NCI-H1417 treated with DMSO at 0.1 percent for 48 hours (cell line): ENCODE results near the gene CD72.
A peak's percentile ranks its signal among the peaks of the same experiment; 100 is the strongest.
"Not testable (repeated sequence)": the region's sequence is repeated elsewhere in the genome, so short reads cannot be mapped to it uniquely, and the experiment has no call there.

Source experiments
- DNase-seq: peaks from one replicate; lab custom pipeline; 2025; lab: John Stamatoyannopoulos, UW

Gene CD72

GRCh38 chr9:35649431-35650340 lies 31.5 kb upstream of the CD72 start:
- no peak for DNase-seq

- DNase-seq, result peak; percentile 6
Measured at GRCh38 chr9:35646533-35647265, 28.5 kb upstream of the CD72 start.

GRCh38 chr9:35646153-35646532 lies 27.9 kb upstream of the CD72 start:
- peak; percentile 11 for DNase-seq

- not testable (repeated sequence) for DNase-seq
Measured at GRCh38 chr9:35645736-35646135, 27.5 kb upstream of the CD72 start.

- DNase-seq, result no peak
Measured at GRCh38 chr9:35643046-35643445, 24.8 kb upstream of the CD72 start.

DNA sequence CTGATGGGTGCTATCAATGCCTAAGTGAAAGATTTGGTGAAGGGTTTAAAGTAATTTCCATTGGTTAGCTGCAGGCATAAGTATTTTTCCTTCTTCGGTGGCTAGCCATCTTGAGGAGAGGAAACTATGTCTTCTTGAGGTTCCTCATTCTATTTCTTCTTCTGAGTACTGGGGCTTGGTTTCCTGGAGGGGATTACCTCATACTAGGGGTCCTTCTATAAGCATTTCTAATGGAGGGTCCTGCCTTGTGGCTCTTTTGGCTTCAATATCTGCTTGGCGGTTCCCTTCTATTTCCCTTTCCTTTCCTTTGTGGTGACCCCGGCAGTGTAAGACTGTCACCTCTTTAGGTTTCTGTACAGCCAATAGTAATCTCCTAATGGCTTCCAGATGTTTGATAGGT lies 23.3 kb upstream of the CD72 start:
- not testable (repeated sequence) for DNase-seq

DNA sequence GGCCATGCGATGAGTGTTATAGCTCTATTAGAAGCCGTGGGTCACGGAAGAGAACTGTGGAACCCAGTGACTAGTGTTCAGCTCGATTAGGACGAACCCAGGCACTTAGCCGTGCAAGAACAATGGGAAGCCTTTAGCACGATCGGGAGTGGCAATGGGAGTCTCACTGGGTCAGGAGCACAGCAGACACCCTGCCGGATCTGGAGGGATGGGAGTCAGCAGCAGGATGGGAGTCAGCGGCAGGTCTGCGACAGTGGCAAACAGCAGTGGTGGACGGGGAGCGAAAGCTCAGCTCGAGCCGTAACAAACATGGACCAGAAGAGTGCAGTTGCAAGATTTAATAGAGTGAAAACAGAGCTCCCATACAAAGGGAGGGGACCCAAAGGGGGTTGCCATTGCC lies 22.2 kb upstream of the CD72 start:
- not testable (repeated sequence) for DNase-seq

- no peak for DNase-seq
Measured at GRCh38 chr9:35639631-35640030, 21.4 kb upstream of the CD72 start.

DNA sequence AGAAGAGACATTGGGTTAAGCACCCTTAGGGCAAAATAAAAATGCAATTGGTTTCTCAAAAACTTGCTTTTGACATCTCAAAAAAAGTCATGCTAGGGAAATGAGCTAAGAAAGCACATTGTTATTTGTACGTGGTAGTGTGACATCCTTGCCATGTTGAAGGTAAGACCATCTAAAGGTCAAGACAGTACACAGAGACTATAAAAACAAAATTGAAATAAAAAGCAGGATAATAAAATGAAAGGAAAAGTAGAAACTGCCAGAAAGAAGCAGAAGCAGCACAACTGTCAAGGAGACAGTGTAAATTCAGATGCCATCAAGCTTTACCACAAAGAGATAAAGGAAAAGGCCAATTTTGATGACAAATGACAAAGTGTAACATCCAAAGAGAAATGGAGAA lies 21.0 kb upstream of the CD72 start:
- DNase-seq, result not testable (repeated sequence)

DNA sequence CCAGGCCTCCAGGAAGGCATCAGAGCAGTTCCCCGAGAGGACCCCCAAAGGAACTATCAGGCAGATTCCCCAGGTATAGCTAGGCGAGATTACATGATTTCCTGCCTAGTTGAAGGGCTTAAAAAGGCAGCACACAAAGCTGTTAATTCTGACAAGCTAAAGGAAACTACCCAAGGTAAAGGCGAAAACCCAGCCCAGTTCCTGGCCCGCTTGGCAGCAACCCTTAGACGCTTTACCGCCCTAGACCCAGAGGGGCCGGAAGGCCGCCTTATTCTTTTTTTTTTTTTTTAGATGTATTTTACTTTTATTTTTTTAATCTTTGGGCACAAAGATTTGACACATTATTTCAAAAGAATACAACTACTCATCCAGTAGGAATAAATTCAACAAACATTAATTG lies 20.5 kb upstream of the CD72 start:
- DNase-seq, result not testable (repeated sequence)

GRCh38 chr9:35637427-35637955 lies 19.3 kb upstream of the CD72 start:
- DNase-seq, result not testable (repeated sequence)

- not testable (repeated sequence) for DNase-seq
Measured at GRCh38 chr9:35636877-35637246, 18.6 kb upstream of the CD72 start.

DNA sequence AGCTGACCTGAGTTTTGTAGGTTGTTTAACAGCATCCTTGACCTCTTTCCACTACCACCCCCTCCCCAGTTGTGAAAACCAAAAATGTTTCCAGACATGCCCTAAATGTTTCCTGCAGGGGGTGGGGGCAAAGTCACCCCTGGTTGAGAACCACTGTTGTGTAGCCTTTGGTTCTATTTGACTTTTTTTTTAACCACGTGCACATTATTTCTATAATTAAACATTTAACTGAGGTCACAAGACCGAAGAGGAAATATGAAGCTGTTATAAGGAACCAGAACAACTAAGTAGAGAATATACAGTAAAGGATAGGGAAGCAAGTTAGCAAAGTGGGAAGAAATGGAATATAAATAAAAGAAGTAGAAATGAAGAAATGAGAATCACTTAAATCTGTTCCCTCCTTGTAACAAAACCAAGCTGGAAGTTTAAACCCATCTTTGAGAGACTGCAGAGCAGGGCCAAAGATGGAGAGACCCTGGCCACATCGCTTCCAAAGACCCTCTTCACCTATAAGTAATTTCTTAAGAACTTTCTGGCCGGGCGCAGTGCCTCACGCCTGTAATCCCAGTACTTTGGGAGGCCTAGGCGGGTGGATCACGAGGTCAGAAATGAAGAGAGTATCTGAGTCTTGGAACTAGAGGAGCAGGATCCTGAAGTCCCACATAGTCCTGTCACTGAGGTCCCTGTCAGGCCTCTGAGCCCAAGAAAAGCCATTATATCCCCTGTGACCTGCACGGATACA lies 18.1 kb upstream of the CD72 start:
- no peak for DNase-seq

DNA sequence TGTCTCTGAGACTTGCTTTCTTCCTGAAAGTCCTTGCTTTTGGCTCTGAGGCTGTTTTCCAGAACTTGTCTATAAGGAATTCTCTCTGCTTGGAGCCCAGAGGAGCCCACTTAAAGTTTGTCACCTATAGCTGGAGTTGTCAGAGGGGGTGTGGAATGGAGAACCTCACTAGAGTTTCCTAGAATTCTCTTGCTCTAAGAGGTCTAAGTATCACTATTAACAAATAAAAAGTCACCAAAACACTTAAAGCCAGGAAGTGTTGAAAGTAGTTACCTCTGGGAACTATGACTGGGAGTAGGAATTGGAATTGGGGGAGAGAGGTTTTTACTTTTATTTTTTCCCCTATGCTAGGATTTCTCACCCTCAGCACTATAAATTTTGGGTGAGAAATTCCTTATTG lies 17.5 kb upstream of the CD72 start:
- no peak for DNase-seq

- DNase-seq, result no peak
Measured at GRCh38 chr9:35629597-35629996, 11.4 kb upstream of the CD72 start.

DNA sequence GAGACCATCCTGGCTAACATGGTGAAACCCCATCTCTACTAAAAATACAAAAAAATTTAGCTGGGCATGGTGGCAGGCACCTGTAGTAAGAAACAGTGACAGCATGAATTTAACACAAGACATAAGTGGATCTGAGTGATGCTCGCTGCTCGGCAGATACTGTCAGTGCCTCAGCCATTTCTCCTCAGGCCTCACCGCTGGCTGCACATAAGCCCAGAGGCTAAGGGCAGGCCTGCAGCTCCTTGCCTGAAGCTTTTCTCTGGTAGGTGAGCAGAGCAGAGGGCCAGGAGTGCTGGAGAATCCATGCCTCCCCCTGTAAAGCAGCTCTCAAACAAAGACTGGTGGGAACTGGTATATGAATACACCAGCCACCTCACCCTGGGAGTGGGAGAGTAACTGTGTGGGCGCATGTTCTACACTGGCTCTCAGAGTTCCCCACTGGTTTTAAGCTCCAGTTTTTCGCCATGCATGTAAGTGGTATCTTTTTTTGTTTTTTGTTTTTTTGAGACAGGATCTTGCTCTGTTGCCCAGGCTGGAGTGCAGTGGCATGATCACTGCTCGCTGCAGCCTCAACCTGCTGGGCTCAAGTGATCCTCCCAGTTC lies 10.3 kb upstream of the CD72 start:
- DNase-seq, result no peak

GRCh38 chr9:35627575-35627974 lies 9.4 kb upstream of the CD72 start:
- DNase-seq, result no peak

DNA sequence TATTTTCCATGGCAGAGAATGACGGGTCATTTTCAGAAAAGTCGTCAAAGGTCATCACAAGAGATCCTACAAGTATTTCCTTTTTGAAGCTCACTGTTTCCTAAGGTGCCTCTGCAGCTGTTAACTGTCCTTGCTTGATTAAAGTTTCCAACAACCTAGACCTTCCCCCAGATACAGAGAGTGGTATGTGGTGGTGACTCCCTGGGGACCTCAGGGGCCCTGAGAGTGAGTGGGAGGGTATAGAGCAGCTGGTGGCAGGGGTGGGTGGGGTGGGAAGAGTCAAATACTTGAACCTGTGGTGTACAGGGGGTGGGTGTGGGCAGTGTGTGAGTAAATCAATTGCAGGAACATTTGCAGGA lies 1.6 kb upstream of the CD72 start:
- DNase-seq, result no peak

DNA sequence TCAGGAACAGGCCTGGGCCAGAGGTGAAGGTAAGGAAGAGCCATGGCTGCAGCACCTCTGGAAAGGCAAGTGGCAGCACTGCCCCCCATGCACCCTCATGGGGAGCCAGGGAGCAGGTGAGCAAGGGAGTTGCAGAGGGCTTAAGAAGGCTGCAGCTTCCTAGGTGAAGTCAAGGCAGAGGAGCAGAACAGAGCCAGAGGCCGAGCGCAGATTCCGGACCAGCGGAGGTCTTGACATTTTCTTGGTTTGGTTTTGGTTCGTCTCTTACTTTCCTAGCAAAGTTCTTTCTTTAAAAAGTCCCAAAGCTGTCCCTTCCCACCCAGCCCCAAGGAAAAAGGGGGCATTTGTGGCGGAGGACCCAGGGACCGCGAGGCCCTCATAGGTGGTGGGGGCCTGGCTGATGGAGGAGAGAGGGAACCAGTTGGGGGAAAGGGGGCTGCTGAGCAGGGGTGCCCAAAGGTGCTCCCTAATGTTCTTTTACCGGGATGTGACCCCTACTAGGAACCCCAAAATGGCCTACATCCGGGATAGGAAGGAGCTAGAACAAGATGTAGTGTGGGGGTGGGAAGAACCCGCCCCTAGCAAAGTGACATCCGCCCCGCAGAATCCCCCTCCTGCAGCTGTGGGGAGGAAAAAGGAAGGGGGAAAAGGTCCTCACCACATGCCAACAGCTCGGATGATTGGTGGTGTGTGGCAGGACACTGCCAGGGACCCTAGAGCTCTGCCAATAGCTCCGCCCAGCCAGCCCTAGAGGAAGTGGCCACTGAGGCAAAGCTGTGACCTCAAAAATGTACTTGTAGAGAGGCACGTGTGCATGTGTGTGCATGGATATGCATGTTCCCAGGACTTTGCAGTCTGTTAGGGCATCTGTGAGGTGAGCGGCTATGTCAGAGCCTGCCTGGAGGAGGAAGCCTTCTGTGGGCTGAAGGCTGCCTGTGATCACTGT lies 914 bp upstream of the CD72 start:
- no peak for DNase-seq

DNA sequence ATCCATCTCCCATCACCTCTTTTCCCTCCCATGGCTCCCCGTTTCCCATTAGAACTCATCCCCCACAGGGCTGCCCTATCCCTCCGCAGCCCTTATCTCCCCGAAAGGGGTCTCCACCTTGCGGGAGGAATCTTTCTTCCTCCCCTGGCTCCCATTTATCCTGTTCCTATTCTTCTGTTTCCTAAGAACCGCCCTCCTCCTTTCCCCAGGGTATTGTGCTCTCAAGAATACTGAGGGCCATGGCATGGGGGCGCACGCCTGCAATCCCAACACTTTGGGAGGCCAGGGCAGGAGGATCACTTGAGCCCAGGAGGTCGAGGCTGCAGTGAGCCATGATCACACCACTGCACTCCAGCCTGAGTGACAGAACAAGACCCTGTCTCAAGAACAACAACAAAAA lies 665 bp downstream of the CD72 start:
- DNase-seq, result no peak
